ENCODE measurements around the gene DIAPH3.

DNA sequence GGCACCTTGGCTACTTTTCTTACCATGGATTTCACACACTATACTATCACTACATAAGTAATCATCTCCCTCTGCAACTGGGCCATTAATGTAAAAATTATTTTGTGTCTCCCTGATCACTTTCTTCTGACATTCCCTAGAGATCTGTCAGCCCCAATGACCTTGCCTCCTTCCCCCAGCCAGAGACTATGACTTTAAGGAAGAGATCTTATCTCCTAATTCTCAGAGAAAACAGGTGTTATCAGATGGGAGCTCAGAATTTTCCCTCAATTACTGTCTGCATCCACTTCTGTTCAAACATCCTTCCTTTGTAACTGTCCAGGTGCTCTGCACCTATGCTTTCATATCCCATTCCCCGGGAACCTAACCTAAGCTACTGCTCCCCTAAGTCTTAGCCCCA lies 397.5 kb downstream of the DIAPH3 start:
- TF ChIP-seq, protein P1, sequence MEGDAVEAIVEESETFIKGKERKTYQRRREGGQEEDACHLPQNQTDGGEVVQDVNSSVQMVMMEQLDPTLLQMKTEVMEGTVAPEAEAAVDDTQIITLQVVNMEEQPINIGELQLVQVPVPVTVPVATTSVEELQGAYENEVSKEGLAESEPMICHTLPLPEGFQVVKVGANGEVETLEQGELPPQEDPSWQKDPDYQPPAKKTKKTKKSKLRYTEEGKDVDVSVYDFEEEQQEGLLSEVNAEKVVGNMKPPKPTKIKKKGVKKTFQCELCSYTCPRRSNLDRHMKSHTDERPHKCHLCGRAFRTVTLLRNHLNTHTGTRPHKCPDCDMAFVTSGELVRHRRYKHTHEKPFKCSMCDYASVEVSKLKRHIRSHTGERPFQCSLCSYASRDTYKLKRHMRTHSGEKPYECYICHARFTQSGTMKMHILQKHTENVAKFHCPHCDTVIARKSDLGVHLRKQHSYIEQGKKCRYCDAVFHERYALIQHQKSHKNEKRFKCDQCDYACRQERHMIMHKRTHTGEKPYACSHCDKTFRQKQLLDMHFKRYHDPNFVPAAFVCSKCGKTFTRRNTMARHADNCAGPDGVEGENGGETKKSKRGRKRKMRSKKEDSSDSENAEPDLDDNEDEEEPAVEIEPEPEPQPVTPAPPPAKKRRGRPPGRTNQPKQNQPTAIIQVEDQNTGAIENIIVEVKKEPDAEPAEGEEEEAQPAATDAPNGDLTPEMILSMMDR (IDR thresholded peaks at IDR 0.05) = no peak
- TF ChIP-seq POLR2A (IDR thresholded peaks at IDR 0.05) = no peak
